ENCODE measurements around the gene TSTD1. TPM values are rescaled to one million over a fixed set of nuclear protein-coding genes. Genes with fewer than 3 reads are reported as not detected.
"Not testable (repeated sequence)": the region's sequence is repeated elsewhere in the genome, so short reads cannot be mapped to it uniquely, and the experiment has no call there.

The TSTD1 gene
- total RNA-seq, 1 donor from 2014 or later: 55.5 TPM

DNA sequence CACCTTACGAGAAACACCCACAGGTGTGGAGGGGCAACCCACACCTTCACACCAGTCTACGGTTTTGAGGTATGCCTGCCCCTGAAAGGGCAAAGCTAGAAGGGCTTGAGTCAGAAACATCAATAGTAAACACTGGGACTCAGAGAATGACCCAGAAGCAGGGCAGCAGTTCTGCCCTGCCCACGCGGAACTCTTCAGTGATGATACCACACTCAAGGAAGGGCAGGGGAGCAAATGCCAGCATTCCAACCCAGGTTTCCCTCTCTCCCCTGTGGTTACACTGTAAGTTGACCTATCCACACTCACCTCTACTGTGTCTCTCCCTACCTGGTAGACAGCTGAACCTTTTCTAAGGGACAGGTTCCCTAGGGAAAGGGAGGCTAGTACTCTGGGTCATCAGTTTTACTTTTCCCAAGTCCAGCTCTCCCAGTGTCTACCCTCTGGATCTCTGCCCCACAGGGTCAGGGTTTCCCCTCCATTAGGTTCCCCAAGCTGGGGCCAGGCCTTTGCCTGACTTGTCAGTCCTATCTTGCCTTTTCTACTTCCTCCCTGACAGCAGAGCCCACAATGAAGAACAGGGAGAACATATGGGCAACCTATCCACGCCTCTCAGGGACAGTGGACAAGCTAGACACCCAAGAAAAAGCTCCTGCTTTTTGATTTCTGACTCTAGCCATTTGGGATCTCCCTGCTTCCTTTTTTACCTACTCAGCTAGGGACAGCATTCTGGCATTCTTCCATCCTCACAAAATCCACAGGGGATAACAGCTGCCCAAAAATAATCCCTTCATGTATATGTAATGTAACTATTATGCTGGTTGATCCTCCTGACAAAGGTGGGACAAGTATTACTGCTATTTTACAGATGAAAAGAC lies 20.8 kb downstream of the TSTD1 start:
- Histone ChIP-seq H3K4me3 (ENCODE audit: low read depth, low read length) (peak overlapping the region; percentile 80), H3K36me3 (ENCODE audit: control insufficient read depth, insufficient read depth, low read length) (no peaks in the 10 kb centered on the region), H3K27me3 (ENCODE audit: control insufficient read depth, insufficient read depth, low read length) (no peaks in the 10 kb centered on the region)
- FAIRE-seq: no peak
- peak; percentile 64 for DNase-seq (ENCODE audit: low read depth)
- TF ChIP-seq, protein P1, sequence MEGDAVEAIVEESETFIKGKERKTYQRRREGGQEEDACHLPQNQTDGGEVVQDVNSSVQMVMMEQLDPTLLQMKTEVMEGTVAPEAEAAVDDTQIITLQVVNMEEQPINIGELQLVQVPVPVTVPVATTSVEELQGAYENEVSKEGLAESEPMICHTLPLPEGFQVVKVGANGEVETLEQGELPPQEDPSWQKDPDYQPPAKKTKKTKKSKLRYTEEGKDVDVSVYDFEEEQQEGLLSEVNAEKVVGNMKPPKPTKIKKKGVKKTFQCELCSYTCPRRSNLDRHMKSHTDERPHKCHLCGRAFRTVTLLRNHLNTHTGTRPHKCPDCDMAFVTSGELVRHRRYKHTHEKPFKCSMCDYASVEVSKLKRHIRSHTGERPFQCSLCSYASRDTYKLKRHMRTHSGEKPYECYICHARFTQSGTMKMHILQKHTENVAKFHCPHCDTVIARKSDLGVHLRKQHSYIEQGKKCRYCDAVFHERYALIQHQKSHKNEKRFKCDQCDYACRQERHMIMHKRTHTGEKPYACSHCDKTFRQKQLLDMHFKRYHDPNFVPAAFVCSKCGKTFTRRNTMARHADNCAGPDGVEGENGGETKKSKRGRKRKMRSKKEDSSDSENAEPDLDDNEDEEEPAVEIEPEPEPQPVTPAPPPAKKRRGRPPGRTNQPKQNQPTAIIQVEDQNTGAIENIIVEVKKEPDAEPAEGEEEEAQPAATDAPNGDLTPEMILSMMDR (IDR thresholded peaks at IDR 0.05; ENCODE audit: insufficient read depth, low read length, severe bottlenecking): no peak

DNA sequence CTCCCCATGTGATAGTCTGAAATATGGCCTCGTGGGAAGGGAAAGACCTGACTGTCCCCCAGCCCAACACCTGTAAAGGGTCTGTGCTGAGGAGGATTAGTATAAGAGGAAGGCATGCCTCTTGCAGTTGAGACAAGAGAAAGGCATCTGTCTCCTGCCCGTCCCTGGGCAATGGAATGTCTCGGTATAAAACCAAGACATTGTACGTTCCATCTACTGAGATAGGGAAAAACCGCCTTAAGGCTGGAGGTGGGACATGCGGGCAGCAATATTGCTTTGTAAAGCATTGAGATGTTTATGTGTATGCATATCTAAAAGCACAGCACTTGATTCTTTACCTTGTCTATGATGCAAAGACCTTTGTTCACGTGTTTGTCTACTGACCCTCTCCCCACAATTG lies 21.6 kb downstream of the TSTD1 start:
- not testable (repeated sequence) for FAIRE-seq; H3K4me3 ChIP-seq (ENCODE audit: low read depth, low read length); H3K36me3 ChIP-seq (ENCODE audit: control insufficient read depth, insufficient read depth, low read length); H3K27me3 ChIP-seq (ENCODE audit: control insufficient read depth, insufficient read depth, low read length); DNase-seq (ENCODE audit: low read depth)

DNA sequence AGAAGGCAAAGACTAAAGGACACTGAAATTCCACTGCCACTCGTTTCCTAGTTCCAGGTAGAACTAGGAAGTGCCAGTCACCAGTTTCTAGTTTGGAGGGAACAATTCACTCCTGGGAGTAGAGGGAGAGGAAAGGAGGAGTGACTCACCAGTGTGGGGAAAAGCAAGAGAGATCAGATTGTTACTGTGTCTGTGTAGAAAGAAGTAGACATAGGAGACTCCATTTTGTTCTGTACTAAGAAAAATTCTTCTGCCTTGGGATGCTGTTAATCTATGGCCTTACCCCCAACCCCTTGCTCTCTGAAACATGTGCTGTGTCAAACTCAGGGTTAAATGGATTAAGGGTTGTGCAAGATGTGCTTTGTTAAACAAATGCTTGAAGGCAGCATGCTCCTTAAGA lies 22.1 kb downstream of the TSTD1 start:
- FAIRE-seq; H3K4me3 ChIP-seq (ENCODE audit: low read depth, low read length): not testable (repeated sequence)

GRCh38 chr1:161013488-161014230 lies 25.1 kb downstream of the TSTD1 start:
- no peak overlapping the region for H3K4me3 ChIP-seq (ENCODE audit: low read depth, low read length)
- peaks cover 5% of the 10 kb centered on the region for H3K36me3 ChIP-seq (ENCODE audit: control insufficient read depth, insufficient read depth, low read length)
- H3K27me3 ChIP-seq (ENCODE audit: control insufficient read depth, insufficient read depth, low read length): no peaks in the 10 kb centered on the region
- TF ChIP-seq, protein P1 (IDR thresholded peaks at IDR 0.05; ENCODE audit: insufficient read depth, low read length, severe bottlenecking): no peak
- peak; percentile 97 for DNase-seq (ENCODE audit: low read depth)
- no peak for FAIRE-seq

More for the DNA sequence above, 22.1 kb downstream of the TSTD1 start:
- H3K27me3 ChIP-seq (ENCODE audit: control insufficient read depth, insufficient read depth, low read length); H3K36me3 ChIP-seq (ENCODE audit: control insufficient read depth, insufficient read depth, low read length): not testable (repeated sequence)
- peak; percentile 77 for DNase-seq (ENCODE audit: low read depth)

- DNase-seq (ENCODE audit: low read depth): peak; percentile 40
- TF ChIP-seq, protein P1 (IDR thresholded peaks at IDR 0.05; ENCODE audit: insufficient read depth, low read length, severe bottlenecking): no peak
- no peak overlapping the region for H3K4me3 ChIP-seq (ENCODE audit: low read depth, low read length)
- FAIRE-seq: no peak
- H3K27me3 ChIP-seq (ENCODE audit: control insufficient read depth, insufficient read depth, low read length): no peaks in the 10 kb centered on the region
- peaks cover 5% of the 10 kb centered on the region for H3K36me3 ChIP-seq (ENCODE audit: control insufficient read depth, insufficient read depth, low read length)
These were observed 25.7 kb downstream of the TSTD1 start for GRCh38 chr1:161013131-161013487.

DNA sequence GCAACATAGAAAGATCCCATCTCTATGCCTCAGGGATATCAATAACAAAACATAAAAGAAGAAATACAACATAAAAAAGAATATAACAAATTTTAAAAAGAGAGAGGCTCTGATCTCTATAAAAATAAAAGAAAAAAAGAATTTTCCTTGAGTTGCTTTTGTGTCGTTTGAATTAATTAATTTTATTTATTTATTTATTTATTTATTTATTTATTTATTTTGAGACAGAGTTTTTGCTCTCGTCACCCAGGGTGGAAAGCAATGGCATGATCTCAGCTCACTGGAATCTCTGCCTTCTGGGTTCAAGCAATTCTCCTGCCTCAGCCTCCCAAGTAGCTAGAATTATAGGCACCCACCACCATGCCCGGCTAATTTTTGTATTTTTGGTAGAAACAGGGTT lies 26.3 kb downstream of the TSTD1 start:
- H3K27me3 ChIP-seq (ENCODE audit: control insufficient read depth, insufficient read depth, low read length): no peaks in the 10 kb centered on the region
- H3K4me3 ChIP-seq (ENCODE audit: low read depth, low read length): no peak overlapping the region
- DNase-seq (ENCODE audit: low read depth) (no peak), FAIRE-seq (no peak)
- H3K36me3 ChIP-seq (ENCODE audit: control insufficient read depth, insufficient read depth, low read length): peaks cover 5% of the 10 kb centered on the region
- TF ChIP-seq, protein P1 (IDR thresholded peaks at IDR 0.05; ENCODE audit: insufficient read depth, low read length, severe bottlenecking): no peak

All from bronchial epithelial cell (primary cell).